K562 (cell line): ENCODE results near the gene PRDM16.

Experiments
- COPS2 ChIP-seq: fragments of 450-650 bp; conservative IDR thresholded peaks from 2 replicates; pipeline ENCODE4 v1.6.1; 2016; ENCODE audit warnings: mild to moderate bottlenecking, moderate library complexity
- ETS2 ChIP-seq: IDR thresholded peaks from 2 replicates; pipeline ENCODE4 v1.6.1; 2016; ENCODE audit warnings: borderline replicate concordance, missing genetic modification characterization, mild to moderate bottlenecking, moderate library complexity, missing compliant biosample characterization; ENCODE audit not compliant: poor library complexity, severe bottlenecking
- EZH2 ChIP-seq: IDR thresholded peaks from 2 replicates; pipeline ENCODE4 v1.6.1; 2012; ENCODE audit warnings: low read depth, mild to moderate bottlenecking, inconsistent platforms, low read length, borderline replicate concordance
- HDAC2 ChIP-seq: fragments of 450-650 bp; IDR thresholded peaks from 2 replicates; pipeline ENCODE4 v1.6.1; 2016; ENCODE audit warnings: mild to moderate bottlenecking
- MED1 ChIP-seq: sonication (generic); formaldehyde crosslinking; IDR thresholded peaks from 2 replicates; pipeline ENCODE4 v1.8.1; 2023; ENCODE audit warnings: missing genetic modification reagents, borderline replicate concordance
- NFIC ChIP-seq: fragments of 450-650 bp; IDR thresholded peaks from 2 replicates; pipeline ENCODE4 v1.6.1; 2017; ENCODE audit warnings: mild to moderate bottlenecking, inconsistent platforms
- NR1H2 ChIP-seq: sonication (generic); formaldehyde crosslinking; IDR thresholded peaks from 2 replicates; pipeline ENCODE4 v1.4.0; 2020; ENCODE audit warnings: mild to moderate bottlenecking, missing genetic modification reagents
- PTBP1 ChIP-seq: fragments of 200-400 bp; formaldehyde crosslinking; IDR thresholded peaks from 2 replicates; pipeline ENCODE4 v1.6.1; 2017; ENCODE audit warnings: low read depth, low read length
- ZNF274 ChIP-seq: IDR thresholded peaks from 2 replicates; pipeline ENCODE4 v1.6.1; 2011; ENCODE audit warnings: low read depth, mild to moderate bottlenecking, low read length, moderate library complexity, borderline replicate concordance
- ZNF436 ChIP-seq: fragments of 250-450, 450-650 bp; sonication (Bioruptor Pico); formaldehyde crosslinking; IDR thresholded peaks from 2 replicates; pipeline ENCODE4 v1.7.0; 2020; ENCODE audit warnings: mild to moderate bottlenecking
- TF ChIP-seq, protein P1 (sequence below): sonication (generic); formaldehyde crosslinking; IDR thresholded peaks from 2 replicates; pipeline ENCODE4 v1.8.1; 2022; ENCODE audit warnings: missing genetic modification reagents
- TF ChIP-seq, protein P2 (sequence below): fragments of 450-650 bp; IDR thresholded peaks from 2 replicates; pipeline ENCODE4 v1.6.1; 2016; ENCODE audit warnings: antibody characterized with exemption
- TF ChIP-seq, protein P3 (sequence below), 3 experiments: IDR thresholded peaks in 2 of 3; conservative IDR thresholded peaks in 1 of 3; 2 replicates each; pipeline ENCODE4 v1.5.1; 2011 to 2012; ENCODE audit warnings: low read length in 3 of 3, mild to moderate bottlenecking in 3 of 3, control low read depth in 2 of 3, improper control_type of control experiment in 1 of 3, inconsistent platforms in 1 of 3, low read depth in 1 of 3, mixed read lengths in 1 of 3, moderate library complexity in 1 of 3; ENCODE audit not compliant: insufficient read depth in 2 of 3

DNA sequence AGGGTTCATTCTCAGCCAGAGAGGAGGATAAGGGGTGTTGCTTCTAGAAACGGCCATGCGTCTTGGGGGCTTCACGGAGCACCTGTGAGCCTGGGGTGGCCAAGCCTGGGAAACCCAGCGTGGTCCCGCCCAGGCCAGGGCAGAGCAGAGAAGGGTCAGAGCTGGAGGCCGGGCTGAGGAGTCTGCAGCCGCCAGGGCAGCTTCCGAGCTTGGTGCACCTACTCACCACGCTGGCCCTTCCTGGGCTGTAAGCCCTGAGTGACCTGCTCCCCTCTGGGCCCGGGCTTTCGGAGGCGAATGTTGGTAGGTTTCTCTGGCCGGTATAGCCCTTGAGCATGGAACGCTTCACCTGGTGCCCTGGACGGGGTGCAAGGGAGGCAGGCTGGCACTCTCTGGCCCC lies 215.7 kb downstream of the PRDM16 start:
- TF ChIP-seq EZH2, result no peak
- TF ChIP-seq ZNF274, result no peak
- no peak for TF ChIP-seq HDAC2
- TF ChIP-seq, protein P1, sequence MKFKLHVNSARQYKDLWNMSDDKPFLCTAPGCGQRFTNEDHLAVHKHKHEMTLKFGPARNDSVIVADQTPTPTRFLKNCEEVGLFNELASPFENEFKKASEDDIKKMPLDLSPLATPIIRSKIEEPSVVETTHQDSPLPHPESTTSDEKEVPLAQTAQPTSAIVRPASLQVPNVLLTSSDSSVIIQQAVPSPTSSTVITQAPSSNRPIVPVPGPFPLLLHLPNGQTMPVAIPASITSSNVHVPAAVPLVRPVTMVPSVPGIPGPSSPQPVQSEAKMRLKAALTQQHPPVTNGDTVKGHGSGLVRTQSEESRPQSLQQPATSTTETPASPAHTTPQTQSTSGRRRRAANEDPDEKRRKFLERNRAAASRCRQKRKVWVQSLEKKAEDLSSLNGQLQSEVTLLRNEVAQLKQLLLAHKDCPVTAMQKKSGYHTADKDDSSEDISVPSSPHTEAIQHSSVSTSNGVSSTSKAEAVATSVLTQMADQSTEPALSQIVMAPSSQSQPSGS (CRISPR knock-in tag), result no peak
- no peak for TF ChIP-seq ETS2 (tag)
- TF ChIP-seq COPS2, result no peak
- no peak for TF ChIP-seq PTBP1
- no peak for TF ChIP-seq NR1H2 (CRISPR knock-in tag)
- no peak for TF ChIP-seq NFIC
- TF ChIP-seq, protein P2, sequence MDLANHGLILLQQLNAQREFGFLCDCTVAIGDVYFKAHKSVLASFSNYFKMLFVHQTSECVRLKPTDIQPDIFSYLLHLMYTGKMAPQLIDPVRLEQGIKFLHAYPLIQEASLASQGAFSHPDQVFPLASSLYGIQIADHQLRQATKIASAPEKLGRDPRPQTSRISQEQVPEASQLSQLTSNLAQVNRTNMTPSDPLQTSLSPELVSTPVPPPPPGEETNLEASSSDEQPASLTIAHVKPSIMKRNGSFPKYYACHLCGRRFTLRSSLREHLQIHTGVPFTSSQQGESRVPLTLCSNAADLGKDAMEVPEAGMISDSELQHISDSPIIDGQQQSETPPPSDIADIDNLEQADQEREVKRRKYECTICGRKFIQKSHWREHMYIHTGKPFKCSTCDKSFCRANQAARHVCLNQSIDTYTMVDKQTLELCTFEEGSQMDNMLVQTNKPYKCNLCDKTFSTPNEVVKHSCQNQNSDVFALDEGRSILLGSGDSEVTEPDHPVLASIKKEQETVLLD, result no peak
- TF ChIP-seq, protein P3, sequence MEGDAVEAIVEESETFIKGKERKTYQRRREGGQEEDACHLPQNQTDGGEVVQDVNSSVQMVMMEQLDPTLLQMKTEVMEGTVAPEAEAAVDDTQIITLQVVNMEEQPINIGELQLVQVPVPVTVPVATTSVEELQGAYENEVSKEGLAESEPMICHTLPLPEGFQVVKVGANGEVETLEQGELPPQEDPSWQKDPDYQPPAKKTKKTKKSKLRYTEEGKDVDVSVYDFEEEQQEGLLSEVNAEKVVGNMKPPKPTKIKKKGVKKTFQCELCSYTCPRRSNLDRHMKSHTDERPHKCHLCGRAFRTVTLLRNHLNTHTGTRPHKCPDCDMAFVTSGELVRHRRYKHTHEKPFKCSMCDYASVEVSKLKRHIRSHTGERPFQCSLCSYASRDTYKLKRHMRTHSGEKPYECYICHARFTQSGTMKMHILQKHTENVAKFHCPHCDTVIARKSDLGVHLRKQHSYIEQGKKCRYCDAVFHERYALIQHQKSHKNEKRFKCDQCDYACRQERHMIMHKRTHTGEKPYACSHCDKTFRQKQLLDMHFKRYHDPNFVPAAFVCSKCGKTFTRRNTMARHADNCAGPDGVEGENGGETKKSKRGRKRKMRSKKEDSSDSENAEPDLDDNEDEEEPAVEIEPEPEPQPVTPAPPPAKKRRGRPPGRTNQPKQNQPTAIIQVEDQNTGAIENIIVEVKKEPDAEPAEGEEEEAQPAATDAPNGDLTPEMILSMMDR (IDR thresholded peaks at IDR 0.05 in 2 of 3, conservative IDR thresholded peaks at IDR 0.05 in 1 of 3; ENCODE audit: insufficient read depth in 2 of 3, low read depth in 1 of 3, low read length in 3 of 3), result no peak
- no peak for TF ChIP-seq MED1 (CRISPR knock-in tag)
- TF ChIP-seq ZNF436 (CRISPR knock-in tag), result no peak
